ENCODE data around the gene YBX2. TPM values are rescaled to one million over a fixed set of nuclear protein-coding genes. Genes with fewer than 3 reads are reported as not detected.

Gene YBX2
- total and polyA plus RNA-seq, 2 donors (not counting 1 experiment from before 2014, with no cell fraction given): 0.15 to 0.22 TPM

DNA sequence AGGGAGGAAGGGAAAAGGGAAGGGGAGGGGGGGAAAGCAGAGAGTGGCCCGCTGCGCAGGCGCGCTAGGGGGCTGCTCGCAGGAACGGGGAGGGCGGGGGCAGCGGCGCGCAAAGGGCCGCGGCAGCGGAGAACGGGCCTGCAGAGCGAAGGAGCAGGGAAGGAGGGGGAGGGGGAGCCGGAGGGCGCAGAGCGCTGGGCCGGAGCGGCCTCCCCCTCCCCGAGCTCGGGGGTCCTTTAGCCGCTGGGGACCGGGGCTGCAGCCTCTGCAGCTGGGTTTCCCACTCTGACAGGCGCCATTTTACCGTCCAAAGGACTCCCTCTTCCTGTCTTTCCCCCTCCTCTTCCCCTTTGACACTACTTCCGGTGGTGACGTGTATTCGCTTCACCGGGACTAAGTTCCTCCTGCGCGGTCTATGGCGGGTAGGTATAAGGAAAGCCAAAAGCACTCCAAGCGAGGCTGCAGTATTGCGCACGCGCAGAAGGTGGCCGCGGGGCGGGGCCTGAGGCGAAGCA, 42.7 kb downstream of the YBX2 start, which contains the start of gene CTDNEP1:
Gene CTDNEP1, minus strand, starts transcription at position 74 of the 515 bp plus-strand sequence. CDS start 438 bp downstream, outside the sequence.
- DNase-seq (no peak), ATAC-seq (ENCODE audit: low read depth) (peak; percentile 81)
- H3K9ac ChIP-seq (ENCODE audit: low read length): peak within 1 kb of the TSS; percentile 94
- H4K20me1 ChIP-seq (ENCODE audit: control insufficient read depth, insufficient read depth, low read length, poor library complexity, severe bottlenecking): peaks cover 14% of the 10 kb centered on the region
- peak within 1 kb of the TSS; percentile 98 for H3K4me3 Mint-ChIP-seq
- 1% methylated on average over 35 of the region's 41 CpGs for WGBS (ENCODE audit: insufficient coverage)
- intact Hi-C loops (cut with micrococcal nuclease): loop anchor here (1.0 to 5.0 kb wide), 10 partner anchors 37 to 606 kb away; partner anchors contain the start of genes CYB5D1, EIF5A, NAA38 and NEURL4
- H3K9me3 ChIP-seq (ENCODE audit: control extremely low read depth in 1 of 3, control insufficient read depth in 2 of 3, insufficient read depth in 1 of 3, low read length in 2 of 3): no peaks in the 10 kb centered on the region
- peak within 1 kb of the TSS; percentile 100 for H3K27ac Mint-ChIP-seq
- CTCF ChIA-PET: interaction anchor here (0.8 to 1.6 kb wide), 4 partner anchors 10 to 44 kb away, joined by 3 to 6 read pairs (median 4); partner anchors contain the start of genes GABARAP and PHF23
- H3K27me3 Mint-ChIP-seq: no peaks in the 10 kb centered on the region
- H3K4me2 ChIP-seq (replicated peaks; ENCODE audit: low read depth, low read length, poor library complexity, severe bottlenecking): peak within 1 kb of the TSS; percentile 99
- peaks cover 30 to 33% of the 10 kb centered on the region in 2 donors for H3K4me1 ChIP-seq (ENCODE audit: control insufficient read depth in 2 of 2, insufficient read depth in 2 of 2, low read length in 2 of 2)
- H3K27me3 ChIP-seq (replicated peaks in 1 of 4; ENCODE audit: control extremely low read depth in 1 of 4, control insufficient read depth in 3 of 4, insufficient read depth in 4 of 4, low read length in 3 of 4): no peaks in the 10 kb centered on the region
- POLR2A ChIA-PET: interaction anchor here (0.5 to 3.6 kb wide), 9 partner anchors 9 to 945 kb away, joined by 3 to 26 read pairs (median 3); partner anchors contain the start of genes ACADVL, ACAP1, DLG4 and GABARAP
- H3K4me3 ChIP-seq (ENCODE audit: control extremely low read depth in 1 of 5, extremely low read depth in 1 of 5, insufficient read depth in 1 of 5, low read depth in 2 of 5, low read length in 4 of 5): peak within 1 kb of the TSS; percentile 69 to 90 (median 78)
- TF ChIP-seq EZH2 (IDR thresholded peaks at IDR 0.05; ENCODE audit: borderline replicate concordance, insufficient read depth, low read depth, low read length, poor library complexity, severe bottlenecking) (no peak), CTCF (IDR thresholded peaks at IDR 0.05) (no peak)
- peak within 1 kb of the TSS; percentile 98 to 100 for H3K27ac ChIP-seq (ENCODE audit: low read length in 2 of 2)
- peaks cover 59% of the 10 kb centered on the region for H3K79me2 ChIP-seq (ENCODE audit: control insufficient read depth, insufficient read depth, low read length)
- no peaks in the 10 kb centered on the region for H3K9me3 Mint-ChIP-seq (ENCODE audit: insufficient read depth)
- H2AFZ ChIP-seq (ENCODE audit: insufficient read depth, low read depth, low read length, poor library complexity, severe bottlenecking): peak within 1 kb of the TSS; percentile 86
- H3K4me1 Mint-ChIP-seq: peaks cover 44% of the 10 kb centered on the region
- H3K36me3 ChIP-seq (replicated peaks in 1 of 2; ENCODE audit: control extremely low read depth in 1 of 2, control insufficient read depth in 1 of 2, extremely low read depth in 1 of 2, insufficient read depth in 2 of 2, low read length in 1 of 2): peaks cover 8 to 31% of the 10 kb centered on the region in 2 experiments

Measured in B cell (primary cell).